Adrenal gland (tissue), 12 donors: ENCODE data around the gene CCDC97. TPM values are rescaled to one million over a fixed set of nuclear protein-coding genes. Genes with fewer than 3 reads are reported as not detected.
A peak's percentile ranks its signal among the peaks of the same experiment; 100 is the strongest.

Experiments
- DNase-seq, 7 donors: peaks; one replicate each; pipeline ENCODE4 v3.0.0-alpha.2; 2019 to 2020
- H3K27ac ChIP-seq, 5 donors: fragments of 200-600 bp; sonication (generic) in 4 of 5; 1 replicate in 3 of 5; 2 replicates in 2 of 5; pipeline versions ENCODE4 v1.5.1 to v1.8.0; 2016 to 2020; ENCODE audit warnings: mild to moderate bottlenecking in 1 of 5
- H3K27me3 ChIP-seq: fragments of 200-600 bp; 2 replicates; pipeline ENCODE4 v1.8.0; 2021
- H3K36me3 ChIP-seq, 2 donors: fragments of 200-600 bp; replicated peaks in 1 of 2; 1 replicate in 1 of 2; 2 replicates in 1 of 2; pipeline versions ENCODE4 v1.5.1 to v1.8.0; 2018 to 2022
- H3K4me1 ChIP-seq, 2 donors: fragments of 200-600 bp; replicated peaks in 1 of 2; 1 replicate in 1 of 2; 2 replicates in 1 of 2; pipeline versions ENCODE4 v1.5.1 to v1.8.0; 2018 to 2021
- H3K4me3 ChIP-seq, 4 donors: fragments of 200-600 bp; sonication (generic) in 3 of 4; one replicate each; pipeline ENCODE4 v1.5.1; 2016 to 2018
- H3K9me3 ChIP-seq, 3 donors: fragments of 200-600 bp; sonication (generic) in 1 of 3; replicated peaks in 1 of 3; 1 replicate in 2 of 3; 2 replicates in 1 of 3; pipeline versions ENCODE4 v1.5.1 to v1.8.0; 2016 to 2021
- POLR2A ChIP-seq, 2 donors: fragments of 450-650 bp; IDR thresholded peaks; one replicate each; pipeline ENCODE4 v1.6.1; 2017; ENCODE audit warnings: antibody characterized with exemption in 2 of 2, mild to moderate bottlenecking in 2 of 2, moderate library complexity in 1 of 2
- WGBS, 4 donors: extraction: QIAGEN DNeasy Blood & Tissue Kit in 2 of 4; methylation state at CpG; one replicate each; pipeline versions ENCODE4 v1.1.5 to v1.1.7; 2013 to 2017; 5-methylcytosine and 5-hydroxymethylcytosine counted together
- intact Hi-C, 2 donors: fragments of 100-400 bp; cut with DNase I; formaldehyde crosslinking; loops; one replicate each; pipeline versions ENCODE4 v1.14.1 to v1.15.0; 2022 to 2023
- polyA plus RNA-seq, 3 donors: library from polyadenylated mRNA; stranded (reverse); fragments of 200-250 nt in 2 of 3; fragments of 350-450 nt in 1 of 3; fragmentation: Illumina TruSeq in 1 of 3; extraction: RNeasy Lipid Tissue Mini Kit (QIAGEN cat#74804) in 1 of 3; gene quantifications; one replicate each; pipeline ENCODE4 v1.2.3, GENCODE V29; 2013 to 2014
- small RNA-seq, 2 donors: library from RNA; depleted of rRNA; stranded (forward); fragments of <200 nt; gene quantifications; one replicate each; pipeline ENCODE3, GENCODE V24; 2016
- total RNA-seq, 9 donors: library from RNA; depleted of rRNA in 4 of 9; stranded (reverse); fragments of >200 nt in 4 of 9; fragments of 120-200 nt in 1 of 9; fragmentation: NEBNext Ultra II Directional in 1 of 9; extraction: Animal tissue kit (Norgen Biotek cat#: 25700) in 1 of 9; gene quantifications; one replicate each; pipeline versions ENCODE4 v1.1.0 to v1.2.4, GENCODE V29; 2013 to 2023
- TF ChIP-seq, protein P1 (sequence below), 6 experiments: fragments of 450-650 bp in 4 of 6; fragments of 200-600 bp in 2 of 6; sonication (generic) in 1 of 6; IDR thresholded peaks; 1 replicate in 5 of 6; 2 replicates in 1 of 6; pipeline versions ENCODE4 v1.5.1 to v1.8.0; 2016 to 2021; ENCODE audit warnings: antibody characterized with exemption in 6 of 6, mild to moderate bottlenecking in 2 of 6, moderate library complexity in 1 of 6
- donor health status: healthy with polysubstance abuse.
- donor health status: Bipolar disorder and iron deficiency.
- donor health status: DM: yes; HTN: yes; CAD: no.
- donor health status: DM: no; HTN: no; CAD: no.
- donor health status: DM: no; HTN: no; CAD: no.
- donor health status: DM: yes; HTN: yes; CAD: no.

CCDC97 gene
- total and polyA plus RNA-seq, 12 donors, result 8.2 to 25.6 (median 16.4) TPM

- intact Hi-C loops, result loop anchor here in 1 of 2 donors (10.0 kb wide), 1 partner anchor 52 kb away; the partner anchor contains the start of gene B3GNT8
- H3K27ac ChIP-seq, result no peak overlapping the region
- no peak overlapping the region for H3K4me3 ChIP-seq
- no peaks in the 10 kb centered on the region for H3K36me3 ChIP-seq
- H3K4me1 ChIP-seq, result peaks cover 23 to 33% of the 10 kb centered on the region in 2 donors
- TF ChIP-seq POLR2A (IDR thresholded peaks at IDR 0.05), result no peak
- TF ChIP-seq, protein P1, sequence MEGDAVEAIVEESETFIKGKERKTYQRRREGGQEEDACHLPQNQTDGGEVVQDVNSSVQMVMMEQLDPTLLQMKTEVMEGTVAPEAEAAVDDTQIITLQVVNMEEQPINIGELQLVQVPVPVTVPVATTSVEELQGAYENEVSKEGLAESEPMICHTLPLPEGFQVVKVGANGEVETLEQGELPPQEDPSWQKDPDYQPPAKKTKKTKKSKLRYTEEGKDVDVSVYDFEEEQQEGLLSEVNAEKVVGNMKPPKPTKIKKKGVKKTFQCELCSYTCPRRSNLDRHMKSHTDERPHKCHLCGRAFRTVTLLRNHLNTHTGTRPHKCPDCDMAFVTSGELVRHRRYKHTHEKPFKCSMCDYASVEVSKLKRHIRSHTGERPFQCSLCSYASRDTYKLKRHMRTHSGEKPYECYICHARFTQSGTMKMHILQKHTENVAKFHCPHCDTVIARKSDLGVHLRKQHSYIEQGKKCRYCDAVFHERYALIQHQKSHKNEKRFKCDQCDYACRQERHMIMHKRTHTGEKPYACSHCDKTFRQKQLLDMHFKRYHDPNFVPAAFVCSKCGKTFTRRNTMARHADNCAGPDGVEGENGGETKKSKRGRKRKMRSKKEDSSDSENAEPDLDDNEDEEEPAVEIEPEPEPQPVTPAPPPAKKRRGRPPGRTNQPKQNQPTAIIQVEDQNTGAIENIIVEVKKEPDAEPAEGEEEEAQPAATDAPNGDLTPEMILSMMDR (IDR thresholded peaks at IDR 0.05), result no peak
- no peak for DNase-seq
- no peaks in the 10 kb centered on the region for H3K9me3 ChIP-seq
- WGBS, 4 donors, result 70 to 86% (median 75%) methylated on average over 2 of the region's 2 CpGs
- no peaks in the 10 kb centered on the region for H3K27me3 ChIP-seq
Measured at GRCh38 chr19:41372501-41372900, 62.5 kb downstream of the CCDC97 start.

GRCh38 chr19:41373993-41374392, 64.0 kb downstream of the CCDC97 start:
- DNase-seq, result peak; percentile 76 to 94 (median 89)
- Histone ChIP-seq H3K36me3 (no peaks in the 10 kb centered on the region), H3K4me3 (no peak overlapping the region), H3K9me3 (no peaks in the 10 kb centered on the region), H3K27me3 (no peaks in the 10 kb centered on the region), H3K4me1 (peaks cover 10 to 23% of the 10 kb centered on the region in 2 donors), H3K27ac (peak overlapping the region in 2 of 5 donors; percentile 37 to 43)
- 15 to 29% (median 20%) methylated on average over 9 to 12 of the region's 12 CpGs for WGBS, 4 donors
- TF ChIP-seq, protein P1 (IDR thresholded peaks at IDR 0.05), result no peak
- intact Hi-C loops, result loop anchor here in 1 of 2 donors (10.0 kb wide), 1 partner anchor 51 kb away; the partner anchor contains the start of gene B3GNT8

Small RNA genes within 50 kb of the gene (small RNA-seq; reads per million reads assigned to genes)
- 0 to 0.12 reads per million in 2 donors for gene RN7SL34P

Other genes starting within 250 kb of the CCDC97 start
- not detected for gene CYP2A13, start 221.7 kb upstream of the CCDC97 start, total RNA-seq
- gene CYP2A13, start 221.7 kb upstream of the CCDC97 start, polyA plus RNA-seq, result not detected
- gene CYP2F1, start 195.7 kb upstream of the CCDC97 start, total RNA-seq, result not detected
- not detected for gene CYP2F1, start 195.7 kb upstream of the CCDC97 start, polyA plus RNA-seq
- gene CYP2S1, start 117.0 kb upstream of the CCDC97 start, total RNA-seq, result 1 to 10 TPM in 8 of 9 donors, under 1 TPM in 1; 0.06 to 4.7 (median 2.2) TPM
- gene CYP2S1, start 117.0 kb upstream of the CCDC97 start, polyA plus RNA-seq, result 1 to 10 TPM in 2 of 3 donors, under 1 TPM in 1; 0.84 to 1.2 (median 1.2) TPM
- 100 to 1,000 TPM in 1 of 9 donors, 10 to 100 TPM in 8; 34.3 to 105 (median 61.3) TPM for gene AXL, start 90.9 kb upstream of the CCDC97 start, total RNA-seq
- gene AXL, start 90.9 kb upstream of the CCDC97 start, polyA plus RNA-seq, result 10 to 100 TPM; 12.0 to 18.1 (median 16.8) TPM
- 100 to 1,000 TPM in 8 of 9 donors, 10 to 100 TPM in 1; 55.8 to 175 (median 146) TPM for gene HNRNPUL1, start 45.8 kb upstream of the CCDC97 start, total RNA-seq
- 100 to 1,000 TPM in 2 of 3 donors, 10 to 100 TPM in 1; 90.4 to 130 (median 101) TPM for gene HNRNPUL1, start 45.8 kb upstream of the CCDC97 start, polyA plus RNA-seq
- gene TGFB1, start 43.8 kb downstream of the CCDC97 start, total RNA-seq, result 10 to 100 TPM in 8 of 9 donors, 1 to 10 TPM in 1; 1.6 to 75.9 (median 38.2) TPM
- 10 to 100 TPM in 2 of 3 donors, 1 to 10 TPM in 1; 8.7 to 37.9 (median 17.1) TPM for gene TGFB1, start 43.8 kb downstream of the CCDC97 start, polyA plus RNA-seq
- 10 to 100 TPM in 5 of 9 donors, 1 to 10 TPM in 4; 6.4 to 16.8 (median 12.1) TPM for gene B9D2, start 54.0 kb downstream of the CCDC97 start, total RNA-seq
- gene B9D2, start 54.0 kb downstream of the CCDC97 start, polyA plus RNA-seq, result 10 to 100 TPM in 1 of 3 donors, 1 to 10 TPM in 2; 2.7 to 14.4 (median 8.9) TPM
- 10 to 100 TPM in 2 of 9 donors, 1 to 10 TPM in 7; 2.0 to 13.5 (median 9.4) TPM for gene TMEM91, start 66.4 kb downstream of the CCDC97 start, total RNA-seq
- gene TMEM91, start 66.4 kb downstream of the CCDC97 start, polyA plus RNA-seq, result 10 to 100 TPM in 2 of 3 donors, 1 to 10 TPM in 1; 1.9 to 88.6 (median 30.6) TPM
- gene EXOSC5, start 87.2 kb downstream of the CCDC97 start, total RNA-seq, result 10 to 100 TPM; 12.2 to 73.7 (median 28.5) TPM
- gene EXOSC5, start 87.2 kb downstream of the CCDC97 start, polyA plus RNA-seq, result 10 to 100 TPM in 2 of 3 donors, 1 to 10 TPM in 1; 4.2 to 38.7 (median 18.4) TPM
- 100 to 1,000 TPM in 6 of 9 donors, 10 to 100 TPM in 3; 51.8 to 294 (median 114) TPM for gene BCKDHA, start 87.6 kb downstream of the CCDC97 start, total RNA-seq
- gene BCKDHA, start 87.6 kb downstream of the CCDC97 start, polyA plus RNA-seq, result 10 to 100 TPM; 17.6 to 44.3 (median 30.4) TPM
- gene B3GNT8, start 117.2 kb downstream of the CCDC97 start, total RNA-seq, result 1 to 10 TPM in 7 of 9 donors, under 1 TPM in 2; 0.30 to 6.5 (median 2.0) TPM
- gene B3GNT8, start 117.2 kb downstream of the CCDC97 start, polyA plus RNA-seq, result 1 to 10 TPM in 2 of 3 donors, under 1 TPM in 1; 0.15 to 3.5 (median 1.2) TPM
- gene DMAC2, start 129.7 kb downstream of the CCDC97 start, total RNA-seq, result 10 to 100 TPM; 35.5 to 60.9 (median 46.5) TPM
- gene DMAC2, start 129.7 kb downstream of the CCDC97 start, polyA plus RNA-seq, result 10 to 100 TPM; 30.7 to 50.1 (median 45.3) TPM
- not detected for gene ERICH4, start 133.0 kb downstream of the CCDC97 start, total RNA-seq
- under 1 TPM in 1 of 3 donors, not detected in 2; 0.10 TPM for gene ERICH4, start 133.0 kb downstream of the CCDC97 start, polyA plus RNA-seq